Erythroblast (primary cell): ENCODE data around the gene AKAP6.

Experiments used
- GATA1 ChIP-seq: IDR thresholded peaks from 2 replicates; pipeline ENCODE4 v1.6.1; 2011; ENCODE audit warnings: low read depth, mild to moderate bottlenecking, control low read depth, low read length, moderate library complexity
- POLR2A ChIP-seq: IDR thresholded peaks from 2 replicates; pipeline ENCODE4 v1.6.1; 2011; ENCODE audit warnings: mild to moderate bottlenecking, low read length

DNA sequence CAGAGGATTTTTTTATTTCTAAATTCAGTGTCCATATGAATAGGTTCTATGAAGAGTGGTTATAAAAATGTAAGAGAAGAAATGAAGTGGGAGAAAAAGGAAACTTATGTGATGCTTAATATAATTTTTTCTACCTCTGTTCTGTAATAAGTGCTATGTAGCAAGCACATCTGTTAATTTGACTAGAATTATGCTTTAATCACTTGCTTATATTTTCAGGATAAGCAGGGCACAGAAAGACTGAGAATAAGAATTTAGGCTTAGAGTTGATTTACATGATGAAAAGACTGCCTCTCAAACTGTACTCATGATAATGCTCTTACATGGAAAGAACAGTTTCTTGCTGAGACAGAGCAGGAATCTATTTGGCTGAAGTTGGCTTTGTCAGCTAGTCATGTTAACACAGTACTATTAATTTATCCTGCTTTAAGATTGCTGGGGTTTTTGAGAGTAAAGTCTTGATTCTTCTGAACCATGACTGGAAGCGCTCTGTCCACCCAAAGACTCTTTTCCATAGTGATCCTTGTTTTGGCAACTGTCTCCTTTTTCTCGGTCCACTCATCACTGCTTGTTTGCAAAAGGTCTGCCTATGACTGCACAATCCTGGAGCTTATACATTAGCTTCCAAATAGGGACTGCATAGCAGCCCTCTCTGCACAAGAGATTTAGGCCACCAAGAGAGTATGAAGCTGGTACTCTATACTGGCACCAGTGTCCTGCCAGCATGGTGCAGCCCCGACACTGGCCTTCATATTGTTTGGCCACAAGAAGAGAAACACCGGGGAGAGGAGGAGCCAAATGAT is 98.8 kb downstream of the AKAP6 start:
- no peak for TF ChIP-seq POLR2A
- TF ChIP-seq GATA1, result no peak
